GM23248 (cell line): ENCODE measurements around the gene PTPRN2. TPM values are rescaled to one million over a fixed set of nuclear protein-coding genes. Genes with fewer than 3 reads are reported as not detected.

Source experiments
- DNase-seq: peaks from one replicate; pipeline ENCODE4 v3.0.0-alpha.2; 2015
- H2AFZ ChIP-seq: fragments of 200-600 bp; sonication (generic); 2 replicates; pipeline ENCODE4 v1.6.1; 2016; ENCODE audit warnings: antibody characterized with exemption
- H3F3A ChIP-seq: fragments of 200-600 bp; sonication (generic); 2 replicates; pipeline ENCODE4 v1.6.1; 2016; ENCODE audit warnings: mild to moderate bottlenecking, antibody characterized with exemption, mixed run types; ENCODE audit not compliant: insufficient read depth
- H3K27ac ChIP-seq: fragments of 200-600 bp; sonication (generic); 2 replicates; pipeline ENCODE4 v1.5.1; 2016; ENCODE audit warnings: mild to moderate bottlenecking
- H3K27me3 ChIP-seq: fragments of 200-600 bp; sonication (generic); replicated peaks from 2 replicates; pipeline ENCODE4 v1.6.1; 2016; ENCODE audit warnings: mild to moderate bottlenecking; ENCODE audit not compliant: insufficient read depth
- H3K36me3 ChIP-seq: fragments of 200-600 bp; sonication (generic); 2 replicates; pipeline ENCODE4 v1.6.1; 2016; ENCODE audit warnings: low read depth, mild to moderate bottlenecking
- H3K4me1 ChIP-seq: fragments of 200-600 bp; sonication (generic); 2 replicates; pipeline ENCODE4 v1.6.1; 2016; ENCODE audit warnings: mild to moderate bottlenecking; ENCODE audit not compliant: insufficient read depth
- H3K4me2 ChIP-seq: fragments of 200-600 bp; sonication (generic); one replicate; pipeline ENCODE4 v1.6.1; 2016; ENCODE audit warnings: mild to moderate bottlenecking; ENCODE audit not compliant: unreplicated experiment
- H3K4me3 ChIP-seq: fragments of 200-600 bp; sonication (generic); 2 replicates; pipeline ENCODE4 v1.5.1; 2016; ENCODE audit warnings: mild to moderate bottlenecking
- H3K79me2 ChIP-seq: fragments of 200-600 bp; sonication (generic); 2 replicates; pipeline ENCODE4 v1.6.1; 2016; ENCODE audit warnings: mild to moderate bottlenecking; ENCODE audit not compliant: insufficient read depth
- H3K9ac ChIP-seq: fragments of 200-600 bp; sonication (generic); 2 replicates; pipeline ENCODE4 v1.6.1; 2016; ENCODE audit warnings: mild to moderate bottlenecking
- H3K9me2 ChIP-seq: fragments of 200-600 bp; sonication (generic); 2 replicates; pipeline ENCODE4 v1.6.1; 2016; ENCODE audit warnings: mixed run types, mild to moderate bottlenecking, moderate library complexity; ENCODE audit not compliant: insufficient read depth
- H3K9me3 ChIP-seq: fragments of 200-600 bp; sonication (generic); one replicate; pipeline ENCODE4 v1.6.1; 2017; ENCODE audit warnings: low read depth
- H4K20me1 ChIP-seq: fragments of 200-600 bp; sonication (generic); 2 replicates; pipeline ENCODE4 v1.6.0; 2016; ENCODE audit not compliant: insufficient read depth
- EZH2 ChIP-seq: fragments of 200-600 bp; sonication (generic); IDR thresholded peaks from 2 replicates; pipeline ENCODE4 v1.6.1; 2018; ENCODE audit warnings: antibody characterized with exemption, mild to moderate bottlenecking; ENCODE audit not compliant: insufficient read depth, poor library complexity, severe bottlenecking
- EZH2phosphoT487 ChIP-seq: fragments of 200-600 bp; sonication (generic); IDR thresholded peaks from 2 replicates; pipeline ENCODE4 v1.6.1; 2018; ENCODE audit warnings: antibody characterized with exemption, moderate library complexity, mild to moderate bottlenecking, low read depth; ENCODE audit not compliant: insufficient read depth
- WGBS, 2 experiments: methylation state at CpG; one replicate each; pipeline ENCODE4 v1.1.6; 2015 to 2017; ENCODE audit warnings: low lambda C conversion rate in 2 of 2, low coverage in 1 of 2; ENCODE audit errors: missing lambda C conversion rate in 2 of 2; 5-methylcytosine and 5-hydroxymethylcytosine counted together
- in situ Hi-C: fragments of 300-500 bp; cut with MboI; formaldehyde crosslinking; loops from 2 replicates; pipeline ENCODE4 v1.15.0; 2020
- polyA plus RNA-seq: library from polyadenylated mRNA; unstranded; fragments of >200 nt; fragmentation: Nextera tagmentation; extraction: Ambion mirVana; gene quantifications from 2 replicates; pipeline ENCODE4 v1.2.1, GENCODE V29; 2016
- total RNA-seq: library from RNA; depleted of rRNA; stranded (reverse); fragments of >200 nt; shearing (Covaris generic); gene quantifications from 2 replicates; pipeline ENCODE4 v1.2.3, GENCODE V29; 2014

PTPRN2 gene
- total and polyA plus RNA-seq, 2 experiments from 2014 or later = 0.13 TPM; not detected in 1

GRCh38 chr7:157731126-157731525, 856.5 kb downstream of the PTPRN2 start:
- H4K20me1 ChIP-seq = no peaks in the 10 kb centered on the region
- H3K4me1 ChIP-seq = no peaks in the 10 kb centered on the region
- in situ Hi-C loops = no loop called here
- H3K27ac ChIP-seq = no peak overlapping the region
- no peak for TF ChIP-seq EZH2phosphoT487
- no peak for TF ChIP-seq EZH2
- no peaks in the 10 kb centered on the region for H3K9me2 ChIP-seq
- no peak overlapping the region for H3K9ac ChIP-seq
- no peak overlapping the region for H3K4me3 ChIP-seq
- no peak overlapping the region for H2AFZ ChIP-seq
- no peaks in the 10 kb centered on the region for H3F3A ChIP-seq
- H3K36me3 ChIP-seq = no peaks in the 10 kb centered on the region
- H3K9me3 ChIP-seq = no peaks in the 10 kb centered on the region
- H3K27me3 ChIP-seq = no peaks in the 10 kb centered on the region
- H3K4me2 ChIP-seq = no peak overlapping the region
- DNase-seq = no peak
- H3K79me2 ChIP-seq = no peaks in the 10 kb centered on the region
- 30 to 36% methylated on average over 12 to 13 of the region's 13 CpGs for WGBS, 2 experiments

DNA sequence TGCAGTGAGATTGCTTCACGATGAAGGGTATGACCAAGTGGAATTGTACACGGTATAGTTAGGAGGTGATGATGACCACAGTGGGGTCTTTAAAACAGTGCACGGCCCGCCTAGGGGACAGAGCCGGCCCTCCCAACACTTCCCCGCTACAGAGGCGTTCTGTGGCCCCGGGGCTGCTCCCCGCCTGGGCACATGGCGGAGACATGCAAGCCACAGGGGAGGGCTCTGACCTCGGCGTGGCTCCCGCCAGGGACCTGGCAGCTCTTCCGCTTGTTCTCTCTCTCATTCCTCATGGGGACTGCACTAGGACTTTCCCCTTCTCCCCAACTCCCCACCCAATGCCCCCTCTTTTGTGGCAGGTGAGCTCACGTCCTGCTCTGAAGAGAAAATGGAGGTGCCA, 857.0 kb downstream of the PTPRN2 start:
- no peaks in the 10 kb centered on the region for H3K9me2 ChIP-seq
- WGBS, 2 experiments = 33% methylated on average over 10 to 15 of the region's 15 CpGs
- no peaks in the 10 kb centered on the region for H4K20me1 ChIP-seq
- H3K4me1 ChIP-seq = no peaks in the 10 kb centered on the region
- H3K79me2 ChIP-seq = no peaks in the 10 kb centered on the region
- no peak overlapping the region for H2AFZ ChIP-seq
- no peaks in the 10 kb centered on the region for H3K36me3 ChIP-seq
- TF ChIP-seq EZH2 (no peak), EZH2phosphoT487 (no peak)
- H3K9ac ChIP-seq = no peak overlapping the region
- no peak overlapping the region for H3K4me2 ChIP-seq
- H3K9me3 ChIP-seq = no peaks in the 10 kb centered on the region
- no peak for DNase-seq
- no peak overlapping the region for H3K4me3 ChIP-seq
- H3K27me3 ChIP-seq = no peaks in the 10 kb centered on the region
- no peak overlapping the region for H3K27ac ChIP-seq
- no peaks in the 10 kb centered on the region for H3F3A ChIP-seq
- in situ Hi-C loops = no loop called here

- Histone ChIP-seq H3F3A (no peaks in the 10 kb centered on the region), H3K9me3 (no peaks in the 10 kb centered on the region), H3K4me2 (no peak overlapping the region), H3K4me1 (no peaks in the 10 kb centered on the region), H3K27ac (no peak overlapping the region), H4K20me1 (no peaks in the 10 kb centered on the region), H2AFZ (no peak overlapping the region), H3K9me2 (no peaks in the 10 kb centered on the region), H3K4me3 (no peak overlapping the region), H3K27me3 (no peaks in the 10 kb centered on the region), H3K36me3 (no peaks in the 10 kb centered on the region), H3K79me2 (no peaks in the 10 kb centered on the region), H3K9ac (no peak overlapping the region)
- in situ Hi-C loops = no loop called here
- TF ChIP-seq EZH2phosphoT487 (no peak), EZH2 (no peak)
- 32 to 42% methylated on average over 10 to 11 of the region's 11 CpGs for WGBS, 2 experiments
- DNase-seq = no peak
These were observed 858.1 kb downstream of the PTPRN2 start for GRCh38 chr7:157729566-157729965.

DNA sequence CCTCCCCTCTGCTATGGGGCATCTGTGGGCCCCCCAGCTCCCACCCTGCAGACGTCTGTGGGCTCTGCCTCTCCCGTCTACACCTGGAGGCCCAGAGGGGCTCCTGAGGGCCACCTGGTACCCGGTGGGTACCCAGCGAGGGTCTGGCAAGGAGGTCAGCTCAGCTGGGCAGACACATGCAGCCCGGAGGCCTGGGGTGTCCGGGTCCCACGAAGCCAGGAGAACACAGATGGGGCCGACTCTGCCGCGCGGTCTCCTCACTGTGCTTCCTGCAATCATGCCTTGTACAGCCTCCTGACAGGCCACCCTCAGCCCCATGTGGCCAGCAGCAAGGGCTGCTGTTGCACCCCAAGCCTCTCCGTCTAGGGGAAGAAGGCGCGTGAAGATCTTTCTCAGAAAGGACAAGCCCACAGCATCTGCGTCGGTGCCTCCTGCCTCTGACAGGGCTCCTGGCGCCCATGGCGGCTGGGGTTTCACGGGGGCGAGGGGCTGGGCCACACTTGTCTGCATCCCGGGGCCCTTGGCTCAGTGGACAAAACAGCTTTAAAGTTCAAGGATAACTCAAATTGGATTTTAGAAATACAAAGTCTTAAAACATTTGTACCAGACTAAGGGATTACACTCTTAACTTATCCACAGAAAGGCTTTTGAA, 859.5 kb downstream of the PTPRN2 start:
- no peaks in the 10 kb centered on the region for H3K9me2 ChIP-seq
- no peaks in the 10 kb centered on the region for H4K20me1 ChIP-seq
- H3K27me3 ChIP-seq = no peaks in the 10 kb centered on the region
- H3K4me1 ChIP-seq = no peaks in the 10 kb centered on the region
- no peak for DNase-seq
- no peaks in the 10 kb centered on the region for H3K9me3 ChIP-seq
- H3K4me3 ChIP-seq = no peak overlapping the region
- no peak overlapping the region for H2AFZ ChIP-seq
- H3K27ac ChIP-seq = no peak overlapping the region
- TF ChIP-seq EZH2 (no peak), EZH2phosphoT487 (no peak)
- H3K36me3 ChIP-seq = no peaks in the 10 kb centered on the region
- H3K79me2 ChIP-seq = no peaks in the 10 kb centered on the region
- WGBS, 2 experiments = 42 to 48% methylated on average over 19 to 21 of the region's 21 CpGs
- no peak overlapping the region for H3K4me2 ChIP-seq
- H3K9ac ChIP-seq = no peak overlapping the region
- no peaks in the 10 kb centered on the region for H3F3A ChIP-seq
- in situ Hi-C loops = no loop called here
